Activated naive CD4-positive, alpha-beta T cell (primary cell): Measurements from ENCODE around the gene PHTF2.

Source experiments
- DNase-seq, 4 experiments: peaks; one replicate each; lab custom pipeline; 2025; lab: John Stamatoyannopoulos, UW

PHTF2 gene

DNA sequence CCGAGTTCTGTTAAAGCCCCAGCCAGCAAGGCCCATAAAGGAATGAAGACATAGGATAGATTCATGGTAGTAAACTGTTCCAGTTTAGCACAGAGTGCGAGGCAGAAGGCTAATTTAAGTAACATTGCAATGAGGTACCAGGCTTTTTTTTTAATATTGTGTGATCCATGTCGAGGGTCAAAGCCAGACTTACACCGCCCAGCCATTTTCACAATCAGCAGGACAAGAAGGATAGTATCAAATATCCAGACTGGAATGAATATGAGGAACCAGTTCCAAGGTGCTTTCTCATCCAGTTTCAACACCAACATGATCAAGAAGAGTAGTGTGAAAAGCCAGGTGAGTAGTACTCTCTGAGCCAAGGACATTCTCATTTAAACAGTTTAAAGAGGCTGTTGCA, 4.6 kb upstream of the PHTF2 start:
- no peak for DNase-seq

DNA sequence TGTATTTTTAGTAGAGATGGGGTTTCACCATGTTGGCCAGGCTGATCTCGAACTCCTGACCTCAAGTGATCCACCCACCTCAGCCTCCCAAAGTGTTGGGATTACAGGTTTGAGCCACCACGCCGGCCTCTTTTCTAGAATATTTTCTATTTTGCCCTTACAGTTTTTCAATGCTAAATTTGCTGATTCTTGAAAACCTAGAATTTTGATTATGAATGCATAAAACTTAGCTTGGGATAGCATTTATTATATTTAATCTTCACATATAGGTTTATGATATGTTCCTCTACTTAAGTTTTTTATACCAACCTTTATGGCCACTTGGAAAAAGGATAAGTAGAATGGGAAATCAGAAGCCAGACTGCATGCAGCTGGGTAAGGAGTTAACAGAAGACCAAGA, 2.5 kb upstream of the PHTF2 start:
- no peak for DNase-seq

DNA sequence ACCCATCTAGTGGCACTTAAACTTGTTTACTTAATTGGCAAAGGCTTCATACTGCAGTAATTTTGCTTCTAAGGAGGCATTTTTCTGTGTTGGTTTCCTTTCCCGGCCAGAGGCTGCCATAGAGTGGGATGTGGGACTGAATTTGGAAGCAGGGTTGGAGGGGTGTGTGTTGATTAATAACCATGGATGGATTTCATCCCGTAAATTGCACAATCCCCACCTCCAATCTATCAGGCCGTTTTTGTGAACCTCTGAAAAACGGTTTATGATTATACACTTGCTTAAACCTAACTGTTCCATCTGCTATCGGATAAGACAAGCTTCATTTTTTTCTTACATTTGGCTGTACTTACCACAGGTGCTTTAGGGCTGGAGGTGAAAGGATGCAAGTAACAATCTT, 1.6 kb upstream of the PHTF2 start:
- DNase-seq, result no peak

DNA sequence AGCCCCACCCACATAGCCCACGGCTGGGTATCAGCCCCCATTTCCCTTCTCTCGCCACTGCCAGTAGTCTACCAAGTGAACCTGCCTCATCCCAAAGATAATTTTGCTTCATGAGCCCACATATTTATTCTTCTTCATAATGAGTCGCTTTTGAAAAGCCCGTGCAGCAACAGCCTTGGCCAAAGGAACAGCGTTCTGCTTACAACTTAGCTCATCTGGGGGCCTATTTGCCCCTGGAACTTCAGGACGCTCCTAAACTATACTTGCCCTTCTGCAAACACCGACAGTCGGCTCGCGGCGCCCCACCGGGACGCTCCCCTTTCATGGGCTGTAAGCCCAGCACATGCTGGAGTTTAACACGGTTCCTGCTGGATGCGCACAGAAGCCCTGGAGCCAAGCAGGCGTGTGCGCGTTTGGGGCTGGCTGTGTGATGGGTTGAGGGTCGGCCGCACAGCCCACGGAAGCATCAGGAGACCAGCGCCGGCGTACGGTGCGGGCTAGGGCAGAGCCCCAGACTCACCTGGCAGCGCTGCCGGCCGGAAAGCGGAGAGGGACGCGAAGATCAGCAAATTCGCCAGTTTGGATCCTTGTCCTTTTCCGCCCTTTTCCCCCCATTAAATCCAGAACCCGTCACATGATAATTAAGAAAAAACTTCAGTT, 709 bp upstream of the PHTF2 start:
- DNase-seq, result peak in 1 of 4 experiments; percentile 54

DNA sequence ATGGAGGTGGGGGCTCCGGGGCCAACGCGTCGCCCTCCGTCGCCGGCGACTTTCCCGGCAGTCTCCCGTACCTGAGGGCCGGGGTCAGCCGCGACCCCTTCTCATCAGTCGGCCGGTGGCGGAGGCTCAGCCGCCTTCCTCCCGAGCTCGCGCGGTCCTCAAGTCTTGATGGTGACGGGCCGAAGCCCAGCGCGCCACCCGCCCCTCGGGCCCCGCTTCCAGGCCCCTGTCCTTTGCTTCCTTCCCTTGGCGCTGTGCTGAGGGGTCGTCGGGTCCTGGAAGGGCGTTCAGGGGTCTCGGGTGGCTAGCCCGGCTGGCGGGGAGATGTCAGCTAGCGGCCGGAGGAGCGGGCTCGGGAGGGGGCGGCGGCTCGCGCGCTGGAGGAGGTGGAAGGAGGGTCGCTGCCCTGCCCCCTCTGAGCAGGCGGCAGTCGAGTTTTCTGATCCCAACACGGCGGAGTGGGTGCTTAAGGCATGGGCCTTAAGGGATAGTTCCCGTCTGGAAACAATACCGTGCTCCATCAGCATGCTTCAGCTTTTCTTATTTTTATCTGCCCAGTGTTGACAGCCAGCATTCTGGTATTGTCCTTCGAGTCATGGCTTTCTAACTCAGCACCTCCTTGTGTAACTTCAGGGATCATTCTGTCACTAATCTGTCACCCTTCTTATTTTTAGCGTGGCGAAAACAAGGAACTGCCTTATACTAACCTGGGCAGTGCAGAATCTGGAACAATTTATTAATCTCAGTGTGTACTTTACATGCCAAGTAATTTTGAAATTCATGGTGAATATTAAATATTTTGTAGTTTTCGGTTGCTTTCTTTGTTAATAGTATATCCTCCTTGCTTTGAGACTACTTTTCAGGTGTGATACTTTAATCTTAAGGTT, 748 bp downstream of the PHTF2 start:
- no peak for DNase-seq

DNA sequence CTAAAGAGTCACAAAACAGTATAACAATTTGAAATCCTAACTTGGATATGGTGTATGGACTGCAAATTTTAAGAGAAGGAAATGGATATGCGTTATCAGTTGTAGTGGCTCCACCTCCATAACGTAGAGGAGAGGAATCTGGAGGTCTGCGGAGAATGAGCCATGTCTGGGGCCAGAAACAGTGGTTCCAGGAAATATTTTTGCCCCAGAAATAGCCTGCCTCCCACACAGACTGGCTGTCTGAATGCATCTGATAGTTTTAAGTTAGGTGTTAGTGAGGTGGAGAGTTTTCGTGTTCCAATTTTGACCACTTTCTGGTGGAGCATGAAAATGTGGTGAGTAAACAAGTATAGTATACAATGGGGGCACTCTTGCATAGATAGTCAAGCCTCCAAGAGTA, 1.6 kb downstream of the PHTF2 start:
- DNase-seq, result no peak

DNA sequence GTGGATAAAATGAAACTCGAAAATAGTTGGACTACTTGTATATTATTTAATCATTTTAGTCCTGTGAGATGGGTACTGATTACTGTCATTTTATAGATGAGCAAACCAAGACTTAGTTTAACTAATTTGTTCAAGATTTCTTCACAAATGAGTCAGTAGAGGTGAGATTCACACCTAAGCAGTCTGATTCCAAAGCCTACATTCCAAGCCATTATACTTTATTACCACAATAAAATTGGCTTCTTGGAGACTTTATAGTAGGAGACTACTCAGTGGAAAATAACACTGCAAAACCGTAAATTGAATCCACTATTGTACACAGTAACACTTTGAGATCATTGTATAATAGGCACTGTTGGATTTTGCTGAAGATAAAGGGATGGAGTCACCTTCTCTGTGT, 2.2 kb downstream of the PHTF2 start:
- no peak for DNase-seq

DNA sequence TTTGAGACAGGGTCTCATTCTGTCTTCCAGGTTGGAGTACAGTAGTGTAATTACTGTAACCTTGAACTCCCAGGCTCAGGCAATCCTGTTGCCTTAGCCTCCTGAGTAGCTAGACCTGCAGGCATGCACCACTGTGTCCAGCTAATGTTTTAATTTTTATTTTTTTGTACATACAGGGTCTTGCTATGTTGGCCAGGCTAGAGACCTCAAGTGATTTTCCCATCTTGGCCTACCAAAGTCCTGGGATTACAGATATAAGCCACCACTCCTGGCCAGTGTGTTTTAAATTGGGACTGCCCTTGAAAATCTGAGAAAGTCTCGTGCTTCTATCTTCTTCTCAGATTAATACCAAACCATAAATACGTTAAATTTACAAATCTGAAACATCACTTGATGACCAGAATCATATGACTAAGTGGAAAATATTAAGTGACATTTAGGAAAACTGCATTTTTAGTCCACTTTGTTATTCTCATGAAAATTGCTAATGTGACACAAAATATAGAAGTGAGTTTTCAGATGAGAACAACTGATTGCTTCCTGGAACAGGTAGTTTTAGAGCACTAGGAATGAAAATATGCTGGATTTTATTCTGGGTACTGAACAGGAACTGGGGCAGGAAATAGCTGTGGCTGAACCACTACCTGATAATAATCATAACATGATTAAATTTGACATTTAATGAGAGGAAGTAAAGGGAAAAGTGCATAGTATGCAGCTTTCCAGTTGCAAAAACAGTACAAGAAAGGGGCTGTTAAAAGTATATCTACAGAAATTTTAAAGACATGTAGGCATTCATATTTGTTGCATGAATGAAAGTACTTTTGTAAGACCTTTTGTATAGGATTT, 4.2 kb downstream of the PHTF2 start:
- no peak for DNase-seq

DNA sequence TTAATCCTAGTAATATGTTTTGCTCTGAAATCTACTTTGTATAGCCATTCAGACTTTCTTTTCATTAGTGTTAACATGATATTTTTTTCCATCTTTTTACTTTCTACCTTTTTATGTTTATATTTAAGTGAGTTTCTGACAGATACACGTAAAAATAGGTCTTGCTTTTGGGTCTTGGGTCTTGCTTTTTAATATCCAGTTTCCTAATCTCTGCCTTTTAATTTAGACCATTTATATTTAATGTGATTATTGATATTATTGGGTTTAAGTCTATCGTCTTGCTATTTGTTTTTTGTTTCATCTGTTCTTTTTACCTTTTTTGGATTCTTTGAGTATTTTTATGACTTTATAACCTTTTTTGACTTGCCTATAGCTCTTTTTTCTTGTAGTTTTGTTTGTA, 7.9 kb downstream of the PHTF2 start:
- DNase-seq, result no peak

DNA sequence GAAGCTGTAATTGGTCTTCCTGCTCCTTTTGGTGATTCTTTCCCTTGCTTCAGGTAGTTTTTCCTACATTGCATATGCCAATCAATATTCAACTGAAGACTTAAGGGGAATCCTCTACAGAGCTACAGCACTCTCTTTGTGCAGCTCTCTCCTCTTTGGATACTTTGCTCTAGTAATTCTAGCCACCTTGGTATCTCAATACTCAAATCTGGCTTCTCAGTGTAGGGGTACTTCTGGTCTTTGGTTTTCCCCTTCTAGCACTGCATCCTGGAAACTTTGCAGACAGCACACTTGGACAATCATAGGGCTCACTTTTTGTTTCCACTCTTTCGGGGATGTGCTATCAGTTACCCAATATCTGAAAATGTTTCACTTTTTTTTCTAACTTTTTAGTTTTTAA, 9.9 kb downstream of the PHTF2 start:
- DNase-seq, result no peak

DNA sequence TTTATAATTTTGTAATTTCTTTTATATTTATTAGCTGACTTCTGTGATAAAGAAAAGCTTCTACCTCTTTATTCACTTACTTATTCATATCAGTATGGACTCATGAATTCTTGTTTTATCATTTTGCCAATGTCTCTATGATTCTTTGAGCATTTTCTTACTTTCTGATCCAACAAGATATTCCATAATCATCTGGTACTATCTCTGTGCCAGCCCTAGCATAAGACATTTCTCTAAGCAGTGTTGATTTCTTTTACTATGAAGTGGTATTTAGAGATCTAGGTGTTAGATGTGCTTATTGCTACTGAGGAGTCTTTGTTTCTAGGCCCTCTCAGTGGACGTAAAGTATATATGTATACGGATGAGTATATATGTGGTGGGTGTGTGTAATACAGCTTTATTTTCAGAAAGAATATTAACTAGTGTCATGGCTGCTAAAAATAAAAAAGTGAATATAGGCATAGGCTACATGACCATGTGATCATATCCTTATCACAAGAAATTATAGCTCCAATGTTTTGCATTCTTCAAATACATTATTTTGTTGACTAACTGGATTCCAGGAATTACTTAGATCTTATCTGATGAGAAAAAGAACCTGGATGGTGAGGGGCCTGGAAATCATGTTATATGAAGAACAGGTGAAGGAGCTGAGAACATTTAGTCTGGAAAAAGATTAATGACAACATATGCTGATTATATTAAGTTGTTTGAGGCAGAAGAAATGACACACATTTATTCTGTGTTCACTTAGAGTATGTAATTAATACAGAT, 13.1 kb downstream of the PHTF2 start:
- no peak for DNase-seq

DNA sequence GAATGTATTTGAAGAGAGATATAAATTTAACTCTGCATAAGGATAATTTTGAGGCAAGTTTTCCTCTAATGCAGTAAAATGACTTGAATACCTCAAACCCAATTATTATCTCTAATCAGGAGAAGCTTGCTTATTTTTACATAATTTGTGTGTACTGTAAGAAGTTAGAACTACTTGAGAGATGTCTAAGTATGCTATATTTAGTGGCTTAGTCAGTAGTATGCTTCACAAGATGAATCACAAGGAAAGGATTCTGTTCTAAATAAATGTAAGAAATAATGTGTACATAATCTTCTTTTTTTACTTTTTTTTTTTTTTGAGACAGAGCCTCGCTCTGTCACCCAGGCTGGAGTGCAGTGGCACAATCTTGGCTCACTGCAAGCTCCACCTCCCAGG, 13.7 kb downstream of the PHTF2 start:
- DNase-seq, result no peak

DNA sequence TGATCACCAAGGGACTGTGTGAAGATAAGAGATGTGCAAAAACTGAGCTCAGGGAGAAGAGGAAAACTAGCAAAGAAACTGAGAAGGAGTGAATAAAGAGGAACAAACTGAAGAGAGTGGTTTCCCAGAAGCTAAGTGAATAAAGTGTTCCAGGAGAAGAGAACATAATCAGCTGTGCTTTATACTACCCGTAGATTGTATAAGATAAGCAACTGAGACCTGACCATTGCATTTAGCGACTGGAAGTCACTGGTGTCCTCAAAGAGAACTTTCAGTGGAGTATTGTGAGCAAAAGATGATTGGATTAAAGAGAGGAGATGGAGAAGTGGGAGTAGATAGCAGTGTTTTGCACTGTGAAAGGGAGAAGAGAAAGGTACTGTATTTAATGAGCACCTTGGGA, 14.6 kb downstream of the PHTF2 start:
- DNase-seq, result no peak

DNA sequence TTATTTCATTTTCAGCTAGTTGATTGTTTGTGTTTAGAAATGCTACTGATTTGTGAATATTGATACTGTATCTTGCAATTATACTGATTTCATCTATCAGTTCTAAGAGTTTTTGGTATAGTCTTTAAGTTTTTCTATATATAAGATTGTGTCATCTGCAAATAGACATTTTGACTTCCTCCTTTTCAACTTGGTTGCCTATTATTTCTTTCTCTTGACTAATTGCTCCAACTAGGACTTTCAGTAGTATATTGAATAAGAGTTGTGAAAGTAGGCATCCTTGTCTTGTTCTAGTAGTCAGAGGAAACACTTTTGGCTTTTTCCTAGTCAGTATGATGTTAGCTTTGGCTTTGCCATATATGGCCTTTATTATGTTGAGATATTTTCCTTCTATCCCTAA, 20.4 kb downstream of the PHTF2 start:
- no peak for DNase-seq

DNA sequence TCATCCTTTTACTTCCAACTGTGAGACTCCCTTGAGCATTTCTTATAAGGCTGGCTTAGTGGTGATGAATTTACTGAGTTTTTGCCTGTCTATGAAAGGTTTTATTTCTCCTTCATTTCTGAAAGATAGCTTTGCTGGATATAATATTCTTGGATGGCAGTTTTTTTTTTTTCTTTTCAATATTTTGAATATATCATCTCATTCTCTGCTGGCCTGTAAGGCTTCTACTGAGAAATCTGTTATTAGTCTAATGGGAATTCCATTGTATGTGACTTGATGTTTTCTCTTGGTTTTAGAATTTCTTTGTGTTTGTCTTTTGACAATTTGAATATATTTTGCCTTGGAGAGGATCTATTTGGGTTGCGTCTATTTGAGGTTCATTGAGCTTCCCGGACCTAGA, 22.4 kb downstream of the PHTF2 start:
- DNase-seq, result no peak

DNA sequence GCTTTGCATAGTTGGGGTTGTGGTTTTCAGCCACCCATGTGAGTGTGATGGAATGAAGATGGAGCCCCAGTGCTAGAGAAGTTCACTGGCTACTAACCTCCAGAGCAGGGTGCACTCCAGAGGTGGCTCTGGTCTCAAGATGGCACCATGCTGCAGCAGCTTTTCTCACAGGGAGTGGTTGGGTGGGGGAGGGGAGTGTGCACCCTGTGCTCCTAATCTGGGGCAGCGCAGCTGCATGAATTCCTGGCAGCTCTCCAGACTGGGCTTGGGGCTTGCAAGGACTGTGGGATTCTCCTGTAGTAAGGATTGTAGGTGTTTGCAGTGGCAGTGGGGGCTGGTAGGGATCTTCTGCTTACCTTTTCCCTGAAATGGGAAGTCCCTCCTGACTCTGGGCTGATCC, 23.7 kb downstream of the PHTF2 start:
- DNase-seq, result no peak

DNA sequence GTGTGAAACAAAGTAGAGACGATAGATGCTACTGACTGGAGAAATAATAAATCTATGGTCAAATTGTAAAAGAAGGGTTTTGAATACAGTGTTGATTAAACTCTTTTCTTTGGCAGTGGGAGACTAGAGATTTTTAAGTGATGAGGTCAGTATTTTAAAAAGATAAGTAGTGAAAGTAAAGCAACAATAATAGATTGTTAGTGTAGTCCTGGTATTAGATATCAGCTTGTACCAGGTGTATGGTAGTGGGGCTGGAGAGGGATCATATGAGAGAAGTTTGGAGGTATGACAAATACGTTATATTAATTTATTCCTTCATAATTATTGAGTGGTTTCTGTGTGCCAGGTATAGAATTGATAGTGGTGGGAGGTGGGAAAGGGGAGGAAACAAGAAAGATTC, 25.2 kb downstream of the PHTF2 start:
- no peak for DNase-seq

DNA sequence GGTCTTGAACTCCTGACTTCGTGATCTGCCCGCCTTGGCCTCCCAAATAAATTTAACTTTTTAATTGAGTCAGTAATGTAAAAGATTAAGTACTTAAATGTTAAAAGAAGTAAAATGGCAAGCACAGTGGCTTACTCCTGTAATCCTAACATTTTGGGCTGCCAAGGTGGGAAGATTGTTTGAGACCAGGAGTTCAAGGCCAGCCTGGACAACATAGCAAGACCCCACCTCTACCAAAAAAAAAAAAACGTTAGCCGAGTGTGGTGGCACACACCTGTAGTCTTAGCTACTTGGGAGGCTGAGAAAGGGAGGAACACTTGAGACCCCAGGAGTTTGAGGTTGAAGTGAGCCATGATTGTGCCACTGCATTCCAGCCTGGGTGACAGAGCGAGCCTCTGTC, 26.1 kb downstream of the PHTF2 start:
- DNase-seq, result no peak

DNA sequence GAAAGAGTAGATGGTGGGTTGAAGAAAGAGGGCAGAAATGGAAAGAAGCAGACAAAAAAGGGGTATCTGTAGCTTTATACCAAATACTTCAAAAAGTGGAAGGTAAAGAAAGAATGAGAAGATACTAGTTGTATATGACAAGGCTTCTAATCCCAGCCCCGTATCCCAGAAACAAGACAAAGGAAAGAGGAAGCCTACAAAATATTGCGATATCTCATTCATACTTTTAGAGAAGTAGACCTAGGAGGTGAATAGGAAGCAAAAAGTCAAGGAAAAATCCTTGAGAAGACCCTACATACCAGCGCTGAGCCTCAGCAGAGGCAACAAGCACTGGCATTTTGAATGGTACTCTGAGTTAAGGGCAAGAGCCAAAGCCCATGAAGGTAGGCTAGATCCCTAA, 26.6 kb downstream of the PHTF2 start:
- DNase-seq, result no peak

DNA sequence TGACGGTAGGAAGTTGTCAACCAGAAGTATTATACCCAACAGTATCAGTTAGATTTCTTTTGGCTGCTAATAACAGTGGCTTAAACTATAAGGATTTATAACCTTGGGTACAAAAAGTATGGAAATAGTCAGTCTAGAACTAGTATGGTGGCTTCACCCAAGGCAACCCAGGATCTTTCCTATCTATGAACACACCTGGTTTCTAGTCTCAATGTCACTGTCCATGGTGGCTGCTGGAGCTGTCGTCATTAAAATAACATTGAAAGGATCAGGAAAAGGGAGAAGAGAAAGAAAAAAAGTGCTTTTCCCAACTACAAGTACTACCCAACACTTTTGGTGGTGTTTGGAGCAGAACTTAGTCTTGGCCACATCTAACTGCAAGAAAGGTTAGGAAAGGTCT, 27.7 kb downstream of the PHTF2 start:
- no peak for DNase-seq

DNA sequence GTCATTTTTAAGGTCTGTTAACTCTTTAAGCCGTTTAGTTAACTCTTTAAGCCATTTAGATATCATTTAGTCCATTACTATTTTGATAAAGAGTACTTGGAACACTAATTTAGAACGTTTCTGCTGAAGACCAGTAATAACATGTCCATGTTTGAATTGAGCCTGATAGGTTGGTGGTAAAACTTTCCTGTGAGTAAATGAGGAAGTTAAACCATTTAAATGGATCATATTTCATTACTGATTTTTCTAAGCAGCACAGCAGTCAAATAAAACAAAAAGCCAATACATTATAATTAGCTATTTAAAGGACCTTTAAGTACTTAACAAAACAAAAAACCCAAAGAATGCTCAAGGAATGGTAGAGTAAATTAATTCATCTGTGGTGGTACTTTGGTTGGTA, 29.4 kb downstream of the PHTF2 start:
- no peak for DNase-seq
